HepG2 (cell line): ENCODE data around the gene EXPH5. TPM values are rescaled to one million over a fixed set of nuclear protein-coding genes. Genes with fewer than 3 reads are reported as not detected.
A peak's percentile ranks its signal among the peaks of the same experiment; 100 is the strongest.

Experiments used
- AHDC1 ChIP-seq: sonication (generic); formaldehyde crosslinking; IDR thresholded peaks from 2 replicates; pipeline ENCODE4 v1.5.1; 2020; ENCODE audit warnings: mild to moderate bottlenecking, missing genetic modification reagents, borderline replicate concordance
- GRHL1 ChIP-seq: sonication (generic); formaldehyde crosslinking; conservative IDR thresholded peaks from 2 replicates; pipeline ENCODE4 v1.8.0; 2022; ENCODE audit warnings: missing genetic modification reagents
- ISL2 ChIP-seq: sonication (generic); formaldehyde crosslinking; IDR thresholded peaks from 2 replicates; pipeline ENCODE4 v1.5.0; 2020; ENCODE audit warnings: missing genetic modification reagents
- KLF13 ChIP-seq: sonication (generic); formaldehyde crosslinking; IDR thresholded peaks from 2 replicates; pipeline ENCODE4 v1.4.0; 2020; ENCODE audit warnings: mild to moderate bottlenecking, missing genetic modification reagents
- PATZ1 ChIP-seq: sonication (generic); formaldehyde crosslinking; IDR thresholded peaks from 2 replicates; pipeline ENCODE4 v1.4.0; 2020; ENCODE audit warnings: missing genetic modification reagents
- SMYD3 ChIP-seq: sonication (generic); formaldehyde crosslinking; IDR thresholded peaks from 2 replicates; pipeline ENCODE4 v1.8.1; 2023; ENCODE audit warnings: mild to moderate bottlenecking, missing genetic modification reagents
- SPEN ChIP-seq: sonication (generic); formaldehyde crosslinking; IDR thresholded peaks from 2 replicates; pipeline ENCODE4 v1.5.1; 2020; ENCODE audit warnings: low read depth, mild to moderate bottlenecking, missing genetic modification reagents
- TEAD2 ChIP-seq: sonication (generic); formaldehyde crosslinking; IDR thresholded peaks from 2 replicates; pipeline ENCODE4 v1.9.0; 2021; ENCODE audit warnings: missing genetic modification reagents
- YEATS2 ChIP-seq: sonication (generic); formaldehyde crosslinking; IDR thresholded peaks from 2 replicates; pipeline ENCODE4 v1.4.0; 2020; ENCODE audit warnings: missing genetic modification reagents, borderline replicate concordance
- ZBTB7B ChIP-seq: sonication (generic); formaldehyde crosslinking; IDR thresholded peaks from 2 replicates; pipeline ENCODE4 v1.4.0; 2020; ENCODE audit warnings: missing genetic modification reagents
- ZHX1 ChIP-seq: sonication (generic); formaldehyde crosslinking; IDR thresholded peaks from 2 replicates; pipeline ENCODE4 v1.8.1; 2022; ENCODE audit warnings: low read depth, mild to moderate bottlenecking, missing genetic modification reagents
- ZMYM2 ChIP-seq: sonication (generic); formaldehyde crosslinking; IDR thresholded peaks from 2 replicates; pipeline ENCODE4 v1.8.0; 2022; ENCODE audit warnings: mild to moderate bottlenecking, missing genetic modification reagents
- ZNF75D ChIP-seq: sonication (generic); formaldehyde crosslinking; IDR thresholded peaks from 2 replicates; pipeline ENCODE4 v1.8.1; 2023; ENCODE audit warnings: missing genetic modification reagents, mild to moderate bottlenecking, borderline replicate concordance
- polyA plus RNA-seq, 8 experiments: library from polyadenylated mRNA; depleted of rRNA in 3 of 8; stranded (reverse) in 7 of 8; unstranded in 1 of 8; fragments of >200 nt; fragmentation: Illumina TruSeq in 4 of 8; extraction: Trizol in 4 of 8; gene quantifications; 2 replicates each; pipeline versions ENCODE4 v1.2.1 to v1.2.3, GENCODE V29; 2011 to 2016; ENCODE audit warnings: low read depth in 4 of 8, missing spikeins in 1 of 8, mixed read lengths in 1 of 8; ENCODE audit not compliant: insufficient read depth in 1 of 8
- total RNA-seq, 5 experiments: library from RNA; depleted of rRNA; stranded (reverse); fragments of >200 nt; fragmentation: Illumina TruSeq; extraction: Trizol; gene quantifications; 2 replicates each; pipeline ENCODE4 v1.2.3, GENCODE V29; 2016; ENCODE audit warnings: low read depth in 1 of 5

The EXPH5 gene
- total and polyA plus RNA-seq, 2 of the 13 experiments (the other 11 are each of a cell fraction or from before 2014, with no cell fraction given): under 0.01 to 0.02 TPM

GRCh38 chr11:108498046-108498815 is 95.3 kb downstream of the EXPH5 start, which contains the start of gene POGLUT3 (continued):
- TF ChIP-seq AHDC1 (CRISPR knock-in tag): no peak
- no peak for TF ChIP-seq ZNF75D (CRISPR knock-in tag)
- peak; percentile 55; the same call in 1 of the 2 replicates for TF ChIP-seq SPEN
- peak; percentile 77; the same call in 1 of the 2 replicates for TF ChIP-seq YEATS2
- peak; percentile 54; the same call in 1 of the 2 replicates for TF ChIP-seq PATZ1 (CRISPR knock-in tag)
- peak; percentile 39; the same call in 1 of the 2 replicates for TF ChIP-seq TEAD2 (CRISPR knock-in tag)
- TF ChIP-seq ZHX1 (CRISPR knock-in tag): no peak
- 0 out of 2 replicates have a peak, but pooled peaks have one; percentile 75 for TF ChIP-seq KLF13 (CRISPR knock-in tag)
- no peak for TF ChIP-seq SMYD3 (CRISPR knock-in tag)
- TF ChIP-seq ZBTB7B (CRISPR knock-in tag): peak; percentile 68; the same call in 1 of the 2 replicates
- TF ChIP-seq ISL2: no peak
- 0 out of 2 replicates have a peak, but pooled peaks have one; percentile 36 for TF ChIP-seq ZMYM2
- no peak for TF ChIP-seq GRHL1
